A673 (cell line): ENCODE results near the gene LEPROT. TPM values are rescaled to one million over a fixed set of nuclear protein-coding genes. Genes with fewer than 3 reads are reported as not detected.

ENCODE experiments used
- BruUV-seq: library from RNA; stranded (reverse); fragments of 400-500 nt; replicated peaks from 2 replicates; lab custom pipeline; 2021; lab: Mats Ljungman, UMichigan
- CTCF ChIA-PET: fragments of 300-600 bp; sonication (Branson Sonifier 250); formaldehyde crosslinking; loops from one replicate; lab custom pipeline; 2022; ENCODE audit warnings: antibody characterized with exemption; lab: Charles Lee
- POLR2A ChIA-PET: fragments of 300-600 bp; sonication (Branson Sonifier 250); formaldehyde crosslinking; loops from one replicate; lab custom pipeline; 2022; ENCODE audit warnings: antibody characterized with exemption; ENCODE audit not compliant: low non-redundant PET; lab: Charles Lee
- DNase-seq: peaks from one replicate; pipeline ENCODE4 v3.0.0-alpha.2; 2015; ENCODE audit warnings: low spot score
- H3K27ac ChIP-seq: fragments of 200-600 bp; sonication (generic); 2 replicates; pipeline ENCODE4 v1.5.1; 2016; ENCODE audit warnings: mixed run types, low read depth, mild to moderate bottlenecking, mixed read lengths, antibody characterized with exemption, low read length; ENCODE audit not compliant: poor library complexity, severe bottlenecking
- H3K27me3 ChIP-seq: fragments of 200-600 bp; sonication (generic); replicated peaks from 2 replicates; pipeline ENCODE4 v1.6.1; 2017; ENCODE audit warnings: mixed run types, low read depth, mild to moderate bottlenecking, mixed read lengths, antibody characterized with exemption, low read length; ENCODE audit not compliant: insufficient read depth, poor library complexity
- H3K36me3 ChIP-seq: fragments of 200-600 bp; sonication (generic); 2 replicates; pipeline ENCODE4 v1.6.1; 2016; ENCODE audit warnings: mixed run types, mild to moderate bottlenecking, mixed read lengths, antibody characterized with exemption, low read length; ENCODE audit not compliant: insufficient read depth, poor library complexity, severe bottlenecking
- H3K4me1 ChIP-seq: fragments of 200-600 bp; sonication (generic); 2 replicates; pipeline ENCODE4 v1.6.1; 2017; ENCODE audit warnings: mixed run types, mild to moderate bottlenecking, mixed read lengths, antibody characterized with exemption, low read length; ENCODE audit not compliant: insufficient read depth, poor library complexity, severe bottlenecking
- H3K4me3 ChIP-seq: fragments of 200-600 bp; sonication (generic); 2 replicates; pipeline ENCODE4 v1.5.1; 2016; ENCODE audit warnings: low read depth, mixed run types, mild to moderate bottlenecking, mixed read lengths, low read length; ENCODE audit not compliant: poor library complexity, severe bottlenecking
- H3K9me3 ChIP-seq: fragments of 200-600 bp; sonication (generic); 2 replicates; pipeline ENCODE4 v1.6.1; 2016; ENCODE audit warnings: mixed run types, low read depth, mild to moderate bottlenecking, mixed read lengths, antibody characterized with exemption, low read length; ENCODE audit not compliant: poor library complexity, severe bottlenecking
- EZH2 ChIP-seq: fragments of 200-600 bp; sonication (generic); IDR thresholded peaks from 2 replicates; pipeline ENCODE4 v1.6.1; 2017; ENCODE audit warnings: borderline replicate concordance, low read depth, mild to moderate bottlenecking, mixed read lengths, antibody characterized with exemption, low read length; ENCODE audit not compliant: poor library complexity, severe bottlenecking
- intact Hi-C: fragments of 100-400 bp; cut with micrococcal nuclease; formaldehyde crosslinking; loops from one replicate; pipeline ENCODE4 v1.10.0; 2022; ENCODE audit not compliant: unreplicated experiment
- total RNA-seq: library from RNA; stranded (reverse); gene quantifications from 2 replicates; pipeline ENCODE4 v1.2.3, GENCODE V29; 2021
- TF ChIP-seq, protein P1 (sequence below): fragments of 300-800, 200-600 bp; sonication (generic); conservative IDR thresholded peaks from 2 replicates; pipeline ENCODE4 v1.5.1; 2017; ENCODE audit warnings: low read depth, mild to moderate bottlenecking, antibody characterized with exemption, low read length, moderate library complexity, mixed read lengths

Gene LEPROT
- total RNA-seq, 1 experiment from 2014 or later = 24.8 TPM

DNA sequence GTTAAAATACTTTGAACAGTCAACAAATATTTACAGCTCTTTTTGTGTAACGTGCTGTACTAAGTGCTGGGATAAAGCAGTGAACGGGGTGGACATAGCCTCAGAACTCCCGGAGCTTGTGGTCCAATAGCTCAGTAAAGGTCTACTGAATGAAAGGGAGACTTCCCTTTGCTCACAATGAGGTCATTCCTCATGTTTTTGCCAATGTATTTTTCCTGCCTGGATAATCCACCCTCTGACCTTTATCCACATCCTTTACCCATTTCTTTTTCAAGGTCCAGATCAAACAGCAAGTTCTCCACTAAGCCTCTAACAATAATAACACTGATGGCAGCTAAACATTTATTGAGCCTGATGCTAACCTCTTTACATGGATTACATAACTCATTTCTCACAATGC is 55.9 kb downstream of the LEPROT start:
- no peak overlapping the region for H3K4me3 ChIP-seq
- peaks cover 5% of the 10 kb centered on the region for H3K27me3 ChIP-seq
- no peak overlapping the region for H3K27ac ChIP-seq
- intact Hi-C loops = no loop called here
- DNase-seq = no peak
- BruUV-seq = no TSS peak
- ChIA-PET CTCF (no interaction called here), POLR2A (no interaction called here)
- no peaks in the 10 kb centered on the region for H3K9me3 ChIP-seq
- TF ChIP-seq EZH2 = no peak
- TF ChIP-seq, protein P1, sequence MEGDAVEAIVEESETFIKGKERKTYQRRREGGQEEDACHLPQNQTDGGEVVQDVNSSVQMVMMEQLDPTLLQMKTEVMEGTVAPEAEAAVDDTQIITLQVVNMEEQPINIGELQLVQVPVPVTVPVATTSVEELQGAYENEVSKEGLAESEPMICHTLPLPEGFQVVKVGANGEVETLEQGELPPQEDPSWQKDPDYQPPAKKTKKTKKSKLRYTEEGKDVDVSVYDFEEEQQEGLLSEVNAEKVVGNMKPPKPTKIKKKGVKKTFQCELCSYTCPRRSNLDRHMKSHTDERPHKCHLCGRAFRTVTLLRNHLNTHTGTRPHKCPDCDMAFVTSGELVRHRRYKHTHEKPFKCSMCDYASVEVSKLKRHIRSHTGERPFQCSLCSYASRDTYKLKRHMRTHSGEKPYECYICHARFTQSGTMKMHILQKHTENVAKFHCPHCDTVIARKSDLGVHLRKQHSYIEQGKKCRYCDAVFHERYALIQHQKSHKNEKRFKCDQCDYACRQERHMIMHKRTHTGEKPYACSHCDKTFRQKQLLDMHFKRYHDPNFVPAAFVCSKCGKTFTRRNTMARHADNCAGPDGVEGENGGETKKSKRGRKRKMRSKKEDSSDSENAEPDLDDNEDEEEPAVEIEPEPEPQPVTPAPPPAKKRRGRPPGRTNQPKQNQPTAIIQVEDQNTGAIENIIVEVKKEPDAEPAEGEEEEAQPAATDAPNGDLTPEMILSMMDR = no peak
- peaks cover 1% of the 10 kb centered on the region for H3K4me1 ChIP-seq
- H3K36me3 ChIP-seq = no peaks in the 10 kb centered on the region

- no peaks in the 10 kb centered on the region for H3K9me3 ChIP-seq
- H3K27me3 ChIP-seq = peaks cover 5% of the 10 kb centered on the region
- TF ChIP-seq EZH2 = no peak
- TF ChIP-seq, protein P1 = no peak
- CTCF ChIA-PET = no interaction called here
- H3K27ac ChIP-seq = no peak overlapping the region
- intact Hi-C loops = no loop called here
- DNase-seq = no peak
- POLR2A ChIA-PET = no interaction called here
- no peak overlapping the region for H3K4me3 ChIP-seq
- no peaks in the 10 kb centered on the region for H3K4me1 ChIP-seq
- BruUV-seq = no TSS peak
- no peaks in the 10 kb centered on the region for H3K36me3 ChIP-seq
These were observed 57.2 kb downstream of the LEPROT start for GRCh38 chr1:65477414-65478378.

- CTCF ChIA-PET = no interaction called here
- H3K27ac ChIP-seq = no peak overlapping the region
- TF ChIP-seq EZH2 = no peak
- TF ChIP-seq, protein P1 = no peak
- BruUV-seq = no TSS peak
- H3K9me3 ChIP-seq = no peaks in the 10 kb centered on the region
- H3K27me3 ChIP-seq = peaks cover 5% of the 10 kb centered on the region
- no peaks in the 10 kb centered on the region for H3K36me3 ChIP-seq
- no peak overlapping the region for H3K4me3 ChIP-seq
- intact Hi-C loops = no loop called here
- DNase-seq = no peak
- POLR2A ChIA-PET = no interaction called here
- no peaks in the 10 kb centered on the region for H3K4me1 ChIP-seq
These were observed 58.0 kb downstream of the LEPROT start for GRCh38 chr1:65478379-65479026.
